ENCODE data around the gene SOWAHA.

DNA sequence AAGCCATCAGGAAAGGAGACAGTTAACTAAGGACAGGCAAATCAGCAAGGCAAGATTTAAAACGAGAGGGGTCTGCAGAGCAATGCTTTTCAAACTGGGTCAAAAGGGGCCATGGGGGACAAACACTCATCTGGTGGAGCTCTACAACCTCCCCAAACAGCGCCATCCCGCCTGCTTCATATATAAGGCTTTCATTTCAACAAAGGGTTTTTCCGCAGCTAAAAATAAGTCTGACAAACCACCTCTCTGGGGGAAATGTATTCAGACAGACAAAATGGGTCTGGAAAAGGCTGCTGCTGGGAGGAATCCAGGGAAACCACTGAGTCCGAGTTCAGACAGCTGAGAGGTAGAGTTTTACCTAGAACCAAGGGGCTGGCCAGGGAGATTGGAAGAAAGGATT is 27.7 kb upstream of the SOWAHA start:
- TF ChIP-seq FOXM1 (IDR thresholded peaks at IDR 0.05; ENCODE audit: borderline replicate concordance), result no peak
- no peak for TF ChIP-seq FOXA1 (IDR thresholded peaks at IDR 0.05)
- no peak for TF ChIP-seq SP1 (IDR thresholded peaks at IDR 0.05)
- no peak for TF ChIP-seq CTBP1 (IDR thresholded peaks at IDR 0.05; ENCODE audit: borderline replicate concordance)
- no peak for TF ChIP-seq SUZ12 (IDR thresholded peaks at IDR 0.05)
- no peak for TF ChIP-seq L3MBTL2 (conservative IDR thresholded peaks at IDR 0.05)
- TF ChIP-seq ARNT (IDR thresholded peaks at IDR 0.05), result no peak
- TF ChIP-seq ZNF384 (IDR thresholded peaks at IDR 0.05), result no peak
- no peak for TF ChIP-seq FOXK2 (IDR thresholded peaks at IDR 0.05)
- no peak for TF ChIP-seq ELF4 (IDR thresholded peaks at IDR 0.05)
- TF ChIP-seq HDGF (IDR thresholded peaks at IDR 0.05; ENCODE audit: borderline replicate concordance), result no peak
- no peak for TF ChIP-seq NFRKB (IDR thresholded peaks at IDR 0.05)
- no peak for TF ChIP-seq BHLHE40 (IDR thresholded peaks at IDR 0.05; ENCODE audit: borderline replicate concordance)
